Fibroblast of villous mesenchyme (primary cell): ENCODE data around the gene PFN4. TPM values are rescaled to one million over a fixed set of nuclear protein-coding genes. Genes with fewer than 3 reads are reported as not detected.
"Not testable (repeated sequence)": the region's sequence is repeated elsewhere in the genome, so short reads cannot be mapped to it uniquely, and the experiment has no call there.

Experiments
- DNase-seq: peaks from one replicate; pipeline ENCODE4 v3.0.0-alpha.2; 2010; ENCODE audit warnings: low read depth
- H3K4me3 ChIP-seq: 2 replicates; pipeline ENCODE4 v1.5.1; 2011; ENCODE audit warnings: low read depth, mild to moderate bottlenecking, low read length
- CTCF ChIP-seq: IDR thresholded peaks from 2 replicates; pipeline ENCODE4 v1.5.1; 2012; ENCODE audit warnings: low read depth, mild to moderate bottlenecking, low read length; ENCODE audit not compliant: insufficient read depth
- total RNA-seq: library from RNA; depleted of rRNA; stranded (reverse); fragments of >200 nt; gene quantifications from 2 replicates; pipeline ENCODE4 v1.2.3, GENCODE V29; 2012

PFN4 gene
- total RNA-seq, 1 donor: 0.43 TPM

- TF ChIP-seq CTCF: no peak
- H3K4me3 ChIP-seq: no peak overlapping the region
- DNase-seq: no peak
These were observed 5.2 kb downstream of the PFN4 start for GRCh38 chr2:24117902-24118301.

GRCh38 chr2:24115057-24115456 is 8.1 kb downstream of the PFN4 start:
- no peak for TF ChIP-seq CTCF
- H3K4me3 ChIP-seq: no peak overlapping the region
- DNase-seq: peak; percentile 13

- TF ChIP-seq CTCF: no peak
- DNase-seq: peak; percentile 44
- no peak overlapping the region for H3K4me3 ChIP-seq
These were observed 11.7 kb downstream of the PFN4 start for GRCh38 chr2:24111407-24111901.

- no peak for TF ChIP-seq CTCF
- no peak for DNase-seq
- H3K4me3 ChIP-seq: no peak overlapping the region
These were observed 12.4 kb downstream of the PFN4 start for GRCh38 chr2:24110660-24111303.

- DNase-seq, H3K4me3 ChIP-seq: not testable (repeated sequence)
These were observed 13.7 kb downstream of the PFN4 start for GRCh38 chr2:24109431-24109830.

- no peak for DNase-seq
- H3K4me3 ChIP-seq: no peak overlapping the region
- TF ChIP-seq CTCF: no peak
These were observed 15.8 kb downstream of the PFN4 start for GRCh38 chr2:24107336-24107735.

GRCh38 chr2:24106786-24107185 is 16.3 kb downstream of the PFN4 start:
- no peak for TF ChIP-seq CTCF
- no peak overlapping the region for H3K4me3 ChIP-seq
- no peak for DNase-seq
